ENCODE results near the gene GLUL.

GLUL gene

GRCh38 chr1:182389619-182390047 lies 2.0 kb downstream of the GLUL start:
- no peak for TF ChIP-seq CTCF (IDR thresholded peaks at IDR 0.05; ENCODE audit: control extremely low read depth, extremely low read depth, low read depth, missing control alignments)
- ChIA-PET POLR2A (interaction anchor here (0.7 to 1.5 kb wide), 3 partner anchors 11 to 38 kb away, joined by 3 read pairs; partner anchors contain the start of gene TEDDM1), CTCF (interaction anchor here (1.0 to 2.6 kb wide), 5 partner anchors 12 to 309 kb away, joined by 3 to 12 read pairs (median 3); no protein-coding TSS in a partner anchor)
- DNase-seq (ENCODE audit: extremely low spot score) = peak; percentile 22

DNA sequence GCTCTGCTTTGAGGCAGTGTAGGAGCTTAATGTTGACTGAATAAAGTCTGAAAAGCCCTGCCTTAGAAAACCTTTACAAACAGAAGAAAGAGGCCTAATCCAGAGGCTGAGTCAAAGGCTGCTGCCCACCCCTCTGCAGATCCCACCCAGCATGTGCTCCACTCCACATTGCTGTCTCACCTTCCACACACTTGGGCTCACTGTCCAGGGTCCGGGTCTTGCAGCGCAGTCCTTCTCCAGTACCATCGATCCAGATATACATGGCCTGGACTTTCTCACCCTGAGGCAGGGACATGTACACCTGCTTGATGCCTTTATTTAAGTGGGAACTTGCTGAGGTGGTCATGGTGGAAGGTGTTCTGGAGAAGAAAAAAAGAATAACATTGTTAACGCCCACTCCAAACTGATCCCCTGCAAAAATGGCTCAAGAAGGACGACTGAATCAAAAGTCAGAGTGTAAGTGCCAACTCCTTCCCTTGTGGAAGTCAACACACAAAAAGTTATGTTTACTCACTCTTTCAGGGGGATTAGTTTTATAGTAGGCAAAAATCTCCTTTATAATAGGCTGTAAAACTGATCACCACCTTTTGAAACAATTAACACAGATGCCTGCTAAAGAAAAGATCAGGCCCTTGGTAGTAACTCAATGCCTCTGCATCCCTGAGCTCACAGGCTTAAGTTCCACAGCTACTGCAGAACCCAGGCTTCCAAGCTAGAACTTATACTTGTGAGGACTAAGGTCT lies 3.0 kb downstream of the GLUL start:
- POLR2A ChIA-PET = no interaction called here
- no peak for DNase-seq (ENCODE audit: extremely low spot score)
- CTCF ChIA-PET = interaction anchor here (0.6 to 2.6 kb wide), 3 partner anchors 11 to 245 kb away, joined by 3 to 12 read pairs (median 3); no protein-coding TSS in a partner anchor
- no peak for TF ChIP-seq CTCF (IDR thresholded peaks at IDR 0.05; ENCODE audit: control extremely low read depth, extremely low read depth, low read depth, missing control alignments)

DNA sequence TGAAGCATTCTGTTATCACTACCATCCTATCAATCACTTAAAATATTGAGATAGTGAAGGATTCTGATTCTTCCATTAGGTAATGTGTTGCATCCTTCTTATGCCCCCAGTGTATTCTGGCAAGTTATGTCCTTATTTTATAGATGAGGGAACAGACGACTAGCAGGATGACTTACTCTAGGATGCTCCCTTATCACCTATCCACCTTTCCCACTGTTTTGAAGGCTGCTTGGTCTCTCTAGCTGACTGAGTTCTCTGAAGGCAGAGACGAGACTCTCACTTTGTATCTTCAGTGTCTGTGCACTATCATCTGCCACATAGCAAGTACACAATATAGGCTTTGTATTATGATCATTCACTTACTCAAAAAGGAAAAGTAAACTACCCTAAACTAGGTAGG lies 4.0 kb downstream of the GLUL start:
- POLR2A ChIA-PET = interaction anchor here (0.6 to 1.4 kb wide), 4 partner anchors 9 to 314 kb away, joined by 3 to 4 read pairs (median 4); no protein-coding TSS in a partner anchor
- TF ChIP-seq CTCF (IDR thresholded peaks at IDR 0.05; ENCODE audit: control extremely low read depth, extremely low read depth, low read depth, missing control alignments) = no peak
- no peak for DNase-seq (ENCODE audit: extremely low spot score)
- CTCF ChIA-PET = interaction anchor here (0.6 kb wide), 1 partner anchor 208 kb away, joined by 3 read pairs; no protein-coding TSS in a partner anchor

DNA sequence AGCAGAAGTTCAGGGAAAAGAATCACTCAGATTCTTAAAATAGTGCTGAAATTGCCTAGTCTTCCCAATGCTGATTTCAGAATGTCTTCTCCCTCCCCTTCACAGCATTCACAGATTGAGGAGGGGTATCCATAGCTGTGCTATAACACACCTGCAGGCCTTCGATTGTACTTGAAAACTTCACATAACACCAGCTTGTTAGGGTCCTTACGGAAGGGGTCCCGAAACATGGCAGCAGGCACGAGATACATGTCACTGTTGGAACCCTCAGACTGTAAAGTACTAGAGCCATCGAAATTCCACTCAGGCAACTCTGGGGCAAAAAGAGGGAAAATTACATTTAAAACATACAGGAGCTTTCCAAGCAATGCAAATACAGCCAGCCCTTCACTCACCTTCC lies 4.6 kb downstream of the GLUL start:
- ChIA-PET CTCF (no interaction called here), POLR2A (interaction anchor here (0.6 to 1.4 kb wide), 3 partner anchors 10 to 313 kb away, joined by 3 to 4 read pairs (median 4); no protein-coding TSS in a partner anchor)
- no peak for DNase-seq (ENCODE audit: extremely low spot score)
- TF ChIP-seq CTCF (IDR thresholded peaks at IDR 0.05; ENCODE audit: control extremely low read depth, extremely low read depth, low read depth, missing control alignments) = no peak

- DNase-seq (ENCODE audit: extremely low spot score) = no peak
- TF ChIP-seq CTCF (IDR thresholded peaks at IDR 0.05; ENCODE audit: control extremely low read depth, extremely low read depth, low read depth, missing control alignments) = no peak
- ChIA-PET POLR2A (interaction anchor here (1.0 to 1.4 kb wide), 3 partner anchors 11 to 239 kb away, joined by 3 to 4 read pairs (median 3); no protein-coding TSS in a partner anchor), CTCF (no interaction called here)
Observed at GRCh38 chr1:182385885-182386853, 5.4 kb downstream of the GLUL start.

- TF ChIP-seq CTCF (IDR thresholded peaks at IDR 0.05; ENCODE audit: control extremely low read depth, extremely low read depth, low read depth, missing control alignments) = no peak
- ChIA-PET CTCF (no interaction called here), POLR2A (no interaction called here)
- no peak for DNase-seq (ENCODE audit: extremely low spot score)
Observed at GRCh38 chr1:182384387-182384960, 7.1 kb downstream of the GLUL start.

All from GM10248 (cell line).